ENCODE measurements around the gene SMCO2. TPM values are rescaled to one million over a fixed set of nuclear protein-coding genes. Genes with fewer than 3 reads are reported as not detected.

SMCO2 gene
- total and polyA plus RNA-seq, 4 donors = not detected

- H3K36me3 ChIP-seq (ENCODE audit: control insufficient read depth in 4 of 4, insufficient read depth in 3 of 4, low read depth in 1 of 4, low read length in 3 of 4) = no peaks in the 10 kb centered on the region
- no peaks in the 10 kb centered on the region for H3K27me3 ChIP-seq (ENCODE audit: control insufficient read depth in 4 of 4, insufficient read depth in 4 of 4, low read length in 3 of 4)
- H3K4me3 ChIP-seq (ENCODE audit: low read depth in 1 of 3, low read length in 3 of 3) = no peak overlapping the region
- H3K9ac ChIP-seq (ENCODE audit: low read depth in 1 of 2, low read length in 2 of 2) = no peak overlapping the region
- no peak overlapping the region for H3K27ac ChIP-seq (ENCODE audit: low read depth in 1 of 2, low read length in 2 of 2)
- TF ChIP-seq FOXA2 (IDR thresholded peaks at IDR 0.05) = no peak
- no peak for TF ChIP-seq HNF4A (conservative IDR thresholded peaks at IDR 0.05)
- TF ChIP-seq REST (IDR thresholded peaks at IDR 0.05) = no peak
- TF ChIP-seq TAF1 (conservative IDR thresholded peaks at IDR 0.05) = no peak
- no peak for TF ChIP-seq JUND (IDR thresholded peaks at IDR 0.05)
- TF ChIP-seq SP1 (IDR thresholded peaks at IDR 0.05) = no peak
- TF ChIP-seq RXRA (IDR thresholded peaks at IDR 0.05) = no peak
- no peak for TF ChIP-seq FOXA1 (IDR thresholded peaks at IDR 0.05)
- no peak for TF ChIP-seq EGR1 (IDR thresholded peaks at IDR 0.05; ENCODE audit: low read depth in 2 of 2)
- TF ChIP-seq GABPA (IDR thresholded peaks at IDR 0.05 in 1 of 2, conservative IDR thresholded peaks at IDR 0.05 in 1 of 2) = no peak
- TF ChIP-seq HNF4G (IDR thresholded peaks at IDR 0.05) = no peak
- no peak for TF ChIP-seq NR2F2 (IDR thresholded peaks at IDR 0.05)
- no peak for TF ChIP-seq YY1 (IDR thresholded peaks at IDR 0.05)
- no peak for TF ChIP-seq ATF3 (IDR thresholded peaks at IDR 0.05)
- TF ChIP-seq ZBTB33 (IDR thresholded peaks at IDR 0.05) = no peak
- TF ChIP-seq RAD21 (IDR thresholded peaks at IDR 0.05) = no peak
- no peak for TF ChIP-seq CTCF (IDR thresholded peaks at IDR 0.05; ENCODE audit: low read depth, low read length, missing input control)
- no peaks in the 10 kb centered on the region for H3K9me3 ChIP-seq (ENCODE audit: control insufficient read depth in 4 of 4, low read length in 3 of 4)
- H3K4me1 ChIP-seq (ENCODE audit: control insufficient read depth in 4 of 4, insufficient read depth in 4 of 4, low read length in 3 of 4) = no peaks in the 10 kb centered on the region
- no peak for DNase-seq (ENCODE audit: low spot score)
- 90% methylated on average over 3 of the region's 3 CpGs for WGBS
These were observed 65.1 kb downstream of the SMCO2 start for GRCh38 chr12:27511723-27512045.

Data from liver (tissue), 9 donors.